AG10803 (cell line): ENCODE results near the gene PRKN.

Source experiments
- DNase-seq: peaks from one replicate; pipeline ENCODE4 v3.0.0; 2010; ENCODE audit warnings: low read depth
- H3K4me3 ChIP-seq: 2 replicates; pipeline ENCODE4 v1.5.1; 2011; ENCODE audit warnings: mild to moderate bottlenecking, low read length, control low read depth
- TF ChIP-seq, protein P1 (sequence below): conservative IDR thresholded peaks from 2 replicates; pipeline ENCODE4 v1.5.1; 2011; ENCODE audit warnings: mild to moderate bottlenecking, low read length, control low read depth, inconsistent platforms

PRKN gene

DNA sequence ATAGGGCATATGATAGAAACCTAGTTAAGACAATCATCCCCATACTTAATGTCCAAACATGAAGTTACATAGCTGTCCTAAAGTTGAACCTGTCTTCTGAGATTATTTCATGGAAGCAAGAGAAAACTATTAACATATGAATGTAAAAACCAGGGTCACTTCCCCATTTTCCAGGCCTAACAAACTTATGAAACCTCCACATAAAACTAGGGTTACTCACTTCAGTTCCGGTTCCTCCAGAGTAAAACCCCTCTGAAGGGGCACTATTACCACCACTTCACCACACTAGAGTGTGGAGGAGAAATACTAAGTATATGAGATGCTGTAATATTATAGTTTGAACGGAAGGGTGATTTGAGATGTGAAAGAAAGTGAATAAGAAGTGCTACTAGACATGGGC lies 14.9 kb downstream of the PRKN start:
- no peak overlapping the region for H3K4me3 ChIP-seq
- no peak for DNase-seq
- TF ChIP-seq, protein P1, sequence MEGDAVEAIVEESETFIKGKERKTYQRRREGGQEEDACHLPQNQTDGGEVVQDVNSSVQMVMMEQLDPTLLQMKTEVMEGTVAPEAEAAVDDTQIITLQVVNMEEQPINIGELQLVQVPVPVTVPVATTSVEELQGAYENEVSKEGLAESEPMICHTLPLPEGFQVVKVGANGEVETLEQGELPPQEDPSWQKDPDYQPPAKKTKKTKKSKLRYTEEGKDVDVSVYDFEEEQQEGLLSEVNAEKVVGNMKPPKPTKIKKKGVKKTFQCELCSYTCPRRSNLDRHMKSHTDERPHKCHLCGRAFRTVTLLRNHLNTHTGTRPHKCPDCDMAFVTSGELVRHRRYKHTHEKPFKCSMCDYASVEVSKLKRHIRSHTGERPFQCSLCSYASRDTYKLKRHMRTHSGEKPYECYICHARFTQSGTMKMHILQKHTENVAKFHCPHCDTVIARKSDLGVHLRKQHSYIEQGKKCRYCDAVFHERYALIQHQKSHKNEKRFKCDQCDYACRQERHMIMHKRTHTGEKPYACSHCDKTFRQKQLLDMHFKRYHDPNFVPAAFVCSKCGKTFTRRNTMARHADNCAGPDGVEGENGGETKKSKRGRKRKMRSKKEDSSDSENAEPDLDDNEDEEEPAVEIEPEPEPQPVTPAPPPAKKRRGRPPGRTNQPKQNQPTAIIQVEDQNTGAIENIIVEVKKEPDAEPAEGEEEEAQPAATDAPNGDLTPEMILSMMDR, result no peak

DNA sequence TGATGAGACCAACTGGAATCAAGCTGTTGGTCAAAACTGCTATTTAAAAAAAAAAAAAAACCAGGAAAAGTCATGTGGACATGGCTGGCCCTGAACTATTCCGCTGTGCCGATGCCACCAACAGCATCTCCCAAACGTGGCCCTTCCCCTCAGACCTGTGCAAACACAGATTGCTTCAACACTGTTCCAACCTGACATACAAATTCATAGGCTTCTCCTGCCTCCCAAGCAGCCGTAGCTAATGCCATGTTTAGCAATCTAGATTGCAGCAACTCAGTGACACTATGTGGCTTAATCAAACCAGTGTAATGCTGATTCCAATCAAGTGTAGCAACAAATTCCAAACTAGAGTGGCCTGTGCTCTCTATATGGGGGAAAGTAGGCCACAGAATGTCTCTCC lies 16.2 kb downstream of the PRKN start:
- DNase-seq, result no peak
- TF ChIP-seq, protein P1, result no peak
- H3K4me3 ChIP-seq, result no peak overlapping the region

- no peak for DNase-seq
- no peak overlapping the region for H3K4me3 ChIP-seq
- TF ChIP-seq, protein P1, result no peak
These were observed 16.6 kb downstream of the PRKN start for GRCh38 chr6:162710936-162711335.

- TF ChIP-seq, protein P1, result no peak
- H3K4me3 ChIP-seq, result no peak overlapping the region
- DNase-seq, result no peak
These were observed 17.1 kb downstream of the PRKN start for GRCh38 chr6:162710419-162710818.

GRCh38 chr6:162709431-162709830 lies 18.1 kb downstream of the PRKN start:
- DNase-seq, result no peak
- H3K4me3 ChIP-seq, result no peak overlapping the region
- TF ChIP-seq, protein P1, result no peak

DNA sequence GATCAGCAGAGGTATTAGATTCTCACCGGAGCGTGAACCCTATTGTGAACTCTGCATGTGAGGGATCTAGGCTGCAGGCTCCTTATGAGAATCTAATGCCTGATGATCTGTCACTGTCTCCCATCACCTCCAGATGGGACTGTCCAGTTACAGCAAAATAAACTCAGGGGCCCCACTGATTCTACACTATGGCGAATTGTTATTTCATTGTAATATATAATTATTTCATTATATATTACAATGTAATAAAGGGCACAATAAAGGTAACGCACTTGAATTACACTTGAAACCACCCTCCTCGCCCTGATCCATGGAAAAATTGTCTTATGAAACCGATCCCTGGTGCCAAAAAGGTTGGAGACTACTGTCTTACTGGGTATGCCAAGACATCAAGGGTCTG lies 18.6 kb downstream of the PRKN start:
- no peak for DNase-seq
- TF ChIP-seq, protein P1, result no peak
- H3K4me3 ChIP-seq, result no peak overlapping the region

- no peak for DNase-seq
- no peak overlapping the region for H3K4me3 ChIP-seq
- TF ChIP-seq, protein P1, result no peak
These were observed 21.3 kb downstream of the PRKN start for GRCh38 chr6:162706232-162706631.
